Left ventricle myocardium inferior (tissue), 1 donor: ENCODE results near the gene OXTR. TPM values are rescaled to one million over a fixed set of nuclear protein-coding genes. Genes with fewer than 3 reads are reported as not detected.

Source experiments
- DNase-seq: peaks from one replicate; pipeline ENCODE4 v3.0.0-alpha.2; 2020
- H3K27ac ChIP-seq: fragments of 200-600 bp; replicated peaks from 2 replicates; pipeline ENCODE4 v1.8.0; 2021
- H3K27me3 ChIP-seq: fragments of 200-600 bp; 2 replicates; pipeline ENCODE4 v1.8.0; 2021; ENCODE audit warnings: low read depth
- H3K36me3 ChIP-seq: fragments of 200-600 bp; 2 replicates; pipeline ENCODE4 v1.8.0; 2021
- H3K4me1 ChIP-seq: fragments of 200-600 bp; 2 replicates; pipeline ENCODE4 v1.8.0; 2021
- H3K4me3 ChIP-seq: fragments of 200-600 bp; 2 replicates; pipeline ENCODE4 v1.8.0; 2021; ENCODE audit warnings: mild to moderate bottlenecking, moderate library complexity
- H3K9me3 ChIP-seq: fragments of 200-600 bp; replicated peaks from 2 replicates; pipeline ENCODE4 v1.8.0; 2021
- CTCF ChIP-seq: fragments of 200-600 bp; IDR thresholded peaks from 2 replicates; pipeline ENCODE4 v1.8.0; 2021; ENCODE audit warnings: antibody characterized with exemption, mild to moderate bottlenecking, borderline replicate concordance
- intact Hi-C: fragments of 100-400 bp; cut with micrococcal nuclease; formaldehyde crosslinking; loops from one replicate; pipeline ENCODE4 v1.11.0; 2022
- total RNA-seq: library from RNA; stranded (reverse); fragmentation: NEBNext Ultra II Directional; extraction: Animal tissue kit (Norgen Biotek cat#: 25700); gene quantifications from one replicate; pipeline ENCODE4 v1.2.1, GENCODE V29; 2021
- donor health status: DM: no; HTN: yes; CAD: no; lungs with severe emphysema.

OXTR gene
- total RNA-seq, 1 donor from 2014 or later: 0.14 TPM

DNA sequence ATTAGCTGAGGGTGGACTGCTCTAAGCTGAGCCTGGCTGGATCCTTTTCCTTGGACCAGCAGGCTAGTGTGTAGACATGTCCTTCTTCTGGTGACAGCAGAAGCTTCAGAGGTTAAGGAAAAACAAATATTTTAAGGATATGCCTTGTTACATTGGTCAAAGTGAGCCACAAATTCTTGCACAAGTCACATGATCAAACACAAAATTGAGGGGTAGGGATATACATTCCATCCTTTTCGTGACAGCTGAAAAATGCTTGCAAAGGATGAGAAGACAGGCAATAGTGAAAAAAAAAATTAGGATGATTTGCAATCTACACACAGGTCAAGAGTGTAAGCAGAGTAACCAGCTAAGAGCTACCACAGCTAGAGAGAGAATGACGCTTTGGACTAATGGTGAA, 21.1 kb upstream of the OXTR start:
- no peak for DNase-seq
- H3K4me3 ChIP-seq: no peak overlapping the region
- H3K36me3 ChIP-seq: no peaks in the 10 kb centered on the region
- H3K9me3 ChIP-seq: peaks cover 30% of the 10 kb centered on the region
- TF ChIP-seq CTCF: no peak
- no peaks in the 10 kb centered on the region for H3K27me3 ChIP-seq
- no peaks in the 10 kb centered on the region for H3K4me1 ChIP-seq
- intact Hi-C loops: no loop called here
- H3K27ac ChIP-seq: no peak overlapping the region

DNA sequence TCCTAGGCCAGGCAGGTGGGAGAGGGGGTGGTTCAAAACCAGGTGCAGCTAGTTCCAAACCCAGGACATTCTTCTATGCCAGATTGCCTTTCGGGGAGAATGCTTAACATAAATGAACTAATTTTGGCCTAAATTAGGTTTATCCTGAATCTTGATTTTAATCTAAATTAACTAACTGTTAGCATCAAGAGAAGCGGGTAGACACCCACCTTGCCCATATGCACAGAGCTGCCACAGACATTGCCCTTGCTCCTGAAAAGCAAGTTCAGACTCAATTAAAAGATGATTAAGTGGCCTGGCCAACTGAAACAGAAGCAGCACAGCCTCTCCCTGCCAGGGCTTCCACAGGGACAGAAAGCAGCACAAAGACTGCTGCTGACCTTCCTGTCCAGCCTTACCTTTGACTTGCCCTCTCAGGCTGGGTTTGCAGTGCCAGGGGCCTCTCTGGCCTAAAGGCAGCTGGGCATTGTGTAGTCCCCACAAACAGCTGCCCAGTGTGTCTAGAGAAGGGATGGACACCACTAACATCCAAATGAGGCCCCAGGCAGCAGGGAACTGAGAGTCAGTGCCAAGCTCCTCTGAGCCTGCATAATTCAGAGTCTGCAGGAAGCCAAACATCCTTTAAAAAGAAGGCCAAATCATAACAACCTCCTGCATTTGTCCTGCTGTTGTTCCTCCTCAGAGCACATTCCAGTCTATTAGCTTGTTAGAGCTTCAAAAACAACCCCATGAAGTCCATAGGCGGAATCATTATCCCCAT, 15.4 kb upstream of the OXTR start:
- DNase-seq: no peak
- no peak for TF ChIP-seq CTCF
- intact Hi-C loops: no loop called here
- Histone ChIP-seq H3K9me3 (peaks cover 24% of the 10 kb centered on the region), H3K4me3 (no peak overlapping the region), H3K27ac (no peak overlapping the region), H3K4me1 (no peaks in the 10 kb centered on the region), H3K36me3 (no peaks in the 10 kb centered on the region), H3K27me3 (no peaks in the 10 kb centered on the region)

- intact Hi-C loops: no loop called here
- TF ChIP-seq CTCF: no peak
- no peaks in the 10 kb centered on the region for H3K9me3 ChIP-seq
- H3K36me3 ChIP-seq: no peaks in the 10 kb centered on the region
- no peaks in the 10 kb centered on the region for H3K4me1 ChIP-seq
- no peak overlapping the region for H3K27ac ChIP-seq
- H3K4me3 ChIP-seq: no peak overlapping the region
- no peak for DNase-seq
- H3K27me3 ChIP-seq: peaks cover 26% of the 10 kb centered on the region
Measured at GRCh38 chr3:8780279-8780678, 10.9 kb upstream of the OXTR start.

GRCh38 chr3:8778475-8778874, 9.1 kb upstream of the OXTR start:
- Histone ChIP-seq H3K9me3 (no peaks in the 10 kb centered on the region), H3K27me3 (peaks cover 31% of the 10 kb centered on the region), H3K4me1 (no peaks in the 10 kb centered on the region), H3K27ac (no peak overlapping the region), H3K36me3 (no peaks in the 10 kb centered on the region), H3K4me3 (no peak overlapping the region)
- DNase-seq: no peak
- no peak for TF ChIP-seq CTCF
- intact Hi-C loops: no loop called here

GRCh38 chr3:8777978-8778267, 8.5 kb upstream of the OXTR start:
- no peak for DNase-seq
- H3K36me3 ChIP-seq: no peaks in the 10 kb centered on the region
- peaks cover 31% of the 10 kb centered on the region for H3K27me3 ChIP-seq
- H3K27ac ChIP-seq: no peak overlapping the region
- H3K9me3 ChIP-seq: no peaks in the 10 kb centered on the region
- intact Hi-C loops: no loop called here
- H3K4me1 ChIP-seq: no peaks in the 10 kb centered on the region
- H3K4me3 ChIP-seq: no peak overlapping the region
- no peak for TF ChIP-seq CTCF
